Measurements from ENCODE around the gene HHIPL2. TPM values are rescaled to one million over a fixed set of nuclear protein-coding genes. Genes with fewer than 3 reads are reported as not detected.

The HHIPL2 gene
- total RNA-seq, 4 donors from 2014 or later = not detected

- no peak for ATAC-seq
- WGBS, 2 donors (ENCODE audit: low coverage in 1 of 2) = 92 to 93% methylated on average over 4 of the region's 4 CpGs
- no peak for TF ChIP-seq POLR2AphosphoS5 (IDR thresholded peaks at IDR 0.05)
- no peak for TF ChIP-seq POLR2A (IDR thresholded peaks at IDR 0.05)
- TF ChIP-seq EP300 (IDR thresholded peaks at IDR 0.05) = no peak
- TF ChIP-seq, protein P1, sequence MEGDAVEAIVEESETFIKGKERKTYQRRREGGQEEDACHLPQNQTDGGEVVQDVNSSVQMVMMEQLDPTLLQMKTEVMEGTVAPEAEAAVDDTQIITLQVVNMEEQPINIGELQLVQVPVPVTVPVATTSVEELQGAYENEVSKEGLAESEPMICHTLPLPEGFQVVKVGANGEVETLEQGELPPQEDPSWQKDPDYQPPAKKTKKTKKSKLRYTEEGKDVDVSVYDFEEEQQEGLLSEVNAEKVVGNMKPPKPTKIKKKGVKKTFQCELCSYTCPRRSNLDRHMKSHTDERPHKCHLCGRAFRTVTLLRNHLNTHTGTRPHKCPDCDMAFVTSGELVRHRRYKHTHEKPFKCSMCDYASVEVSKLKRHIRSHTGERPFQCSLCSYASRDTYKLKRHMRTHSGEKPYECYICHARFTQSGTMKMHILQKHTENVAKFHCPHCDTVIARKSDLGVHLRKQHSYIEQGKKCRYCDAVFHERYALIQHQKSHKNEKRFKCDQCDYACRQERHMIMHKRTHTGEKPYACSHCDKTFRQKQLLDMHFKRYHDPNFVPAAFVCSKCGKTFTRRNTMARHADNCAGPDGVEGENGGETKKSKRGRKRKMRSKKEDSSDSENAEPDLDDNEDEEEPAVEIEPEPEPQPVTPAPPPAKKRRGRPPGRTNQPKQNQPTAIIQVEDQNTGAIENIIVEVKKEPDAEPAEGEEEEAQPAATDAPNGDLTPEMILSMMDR (IDR thresholded peaks at IDR 0.05) = no peak
- H3K4me3 ChIP-seq = no peak overlapping the region
- no peaks in the 10 kb centered on the region for H3K27me3 ChIP-seq
- H3K36me3 ChIP-seq = peaks cover 0 to 46% of the 10 kb centered on the region in 2 donors
- H3K27ac ChIP-seq = no peak overlapping the region
- peaks cover 0 to 6% (median 0%) of the 10 kb centered on the region in 3 donors for H3K4me1 ChIP-seq
- H3K9me3 ChIP-seq = no peaks in the 10 kb centered on the region
Measured at GRCh38 chr1:222582099-222582774, 34.3 kb upstream of the HHIPL2 start.

DNA sequence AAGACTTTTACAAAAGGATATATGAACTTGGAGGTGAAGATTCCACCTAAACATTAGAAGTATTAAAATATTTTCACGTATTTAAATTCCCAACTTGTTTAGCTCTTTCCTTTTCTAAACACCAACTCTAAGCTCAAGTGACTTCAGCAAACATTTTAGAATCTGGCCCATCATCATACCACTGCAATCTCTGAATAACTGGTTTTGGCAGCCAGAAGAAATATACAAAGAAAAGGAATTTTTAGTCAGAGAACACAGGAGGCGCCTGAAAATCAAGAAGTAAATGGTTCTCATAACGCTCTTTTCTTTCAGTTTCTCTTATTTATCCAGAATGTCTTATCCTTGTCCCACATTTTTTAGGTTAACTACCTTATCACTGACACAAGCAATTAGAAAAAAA lies 31.4 kb upstream of the HHIPL2 start:
- Histone ChIP-seq H3K9me3 (no peaks in the 10 kb centered on the region), H3K4me1 (no peaks in the 10 kb centered on the region), H3K36me3 (peaks cover 0 to 56% of the 10 kb centered on the region in 2 donors), H3K4me3 (no peak overlapping the region), H3K27me3 (no peaks in the 10 kb centered on the region), H3K27ac (no peak overlapping the region)
- ATAC-seq = no peak
- TF ChIP-seq POLR2AphosphoS5 (IDR thresholded peaks at IDR 0.05) (no peak), POLR2A (IDR thresholded peaks at IDR 0.05) (no peak), EP300 (IDR thresholded peaks at IDR 0.05) (no peak)
- TF ChIP-seq, protein P1 (IDR thresholded peaks at IDR 0.05) = no peak
- WGBS, 2 donors (ENCODE audit: low coverage in 1 of 2) = 92 to 95% methylated on average over 3 of the region's 3 CpGs

DNA sequence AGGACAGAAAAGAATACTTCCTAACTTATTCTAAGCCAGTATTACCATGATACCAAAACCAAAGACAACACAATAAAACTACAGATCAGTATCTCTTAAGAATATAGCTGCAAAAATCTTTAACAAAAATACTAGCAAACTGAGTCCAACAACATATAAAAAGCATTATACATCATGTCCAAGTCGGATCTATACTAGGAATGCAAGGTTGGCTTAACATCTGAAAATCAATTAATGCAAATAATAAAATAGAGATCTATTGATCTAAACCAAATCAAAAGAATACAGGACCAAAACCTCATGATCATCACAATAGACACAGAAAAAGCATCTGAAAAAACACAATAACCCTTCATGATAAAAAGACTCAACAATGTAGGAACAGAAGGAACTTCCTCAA lies 22.9 kb upstream of the HHIPL2 start:
- Histone ChIP-seq H3K4me3 (no peak overlapping the region), H3K36me3 (peaks cover 0 to 85% of the 10 kb centered on the region in 2 donors), H3K27me3 (no peaks in the 10 kb centered on the region), H3K4me1 (no peaks in the 10 kb centered on the region), H3K9me3 (no peaks in the 10 kb centered on the region), H3K27ac (no peak overlapping the region)
- ATAC-seq = no peak
- WGBS, 2 donors (ENCODE audit: low coverage in 1 of 2) = 93 to 100% methylated on average over 1 of the region's 1 CpG
- no peak for TF ChIP-seq POLR2AphosphoS5 (IDR thresholded peaks at IDR 0.05)
- TF ChIP-seq EP300 (IDR thresholded peaks at IDR 0.05) = no peak
- TF ChIP-seq, protein P1 (IDR thresholded peaks at IDR 0.05) = no peak
- no peak for TF ChIP-seq POLR2A (IDR thresholded peaks at IDR 0.05)

DNA sequence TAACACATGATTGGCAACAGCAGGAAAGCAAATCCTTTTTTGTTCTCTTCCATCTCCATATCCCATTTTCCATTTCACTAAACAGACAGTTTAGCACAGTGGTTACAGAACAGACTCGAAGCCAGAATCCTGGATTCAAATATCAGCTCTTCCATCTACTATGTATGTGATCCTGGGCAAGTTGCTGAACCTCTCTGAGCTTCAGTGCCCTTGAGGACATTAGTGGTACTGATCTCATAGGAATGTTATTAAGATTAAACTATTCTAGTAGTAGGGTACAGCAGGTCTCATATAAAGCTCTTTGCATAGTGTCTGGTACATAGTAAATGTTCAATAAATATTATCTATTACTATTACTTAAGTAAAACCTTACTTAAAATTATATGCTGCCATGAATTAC lies 13.8 kb upstream of the HHIPL2 start:
- no peaks in the 10 kb centered on the region for H3K27me3 ChIP-seq
- TF ChIP-seq, protein P1 (IDR thresholded peaks at IDR 0.05) = no peak
- TF ChIP-seq POLR2AphosphoS5 (IDR thresholded peaks at IDR 0.05) (no peak), EP300 (IDR thresholded peaks at IDR 0.05) (no peak), POLR2A (IDR thresholded peaks at IDR 0.05) (no peak)
- no peak for ATAC-seq
- peaks cover 0 to 60% of the 10 kb centered on the region in 2 donors for H3K36me3 ChIP-seq
- H3K4me3 ChIP-seq = no peak overlapping the region
- H3K27ac ChIP-seq = no peak overlapping the region
- H3K4me1 ChIP-seq = no peaks in the 10 kb centered on the region
- no peaks in the 10 kb centered on the region for H3K9me3 ChIP-seq
- 92 to 100% methylated on average over 1 of the region's 1 CpG for WGBS, 2 donors (ENCODE audit: low coverage in 1 of 2)

- Histone ChIP-seq H3K4me3 (no peak overlapping the region), H3K27me3 (no peaks in the 10 kb centered on the region), H3K4me1 (no peaks in the 10 kb centered on the region), H3K9me3 (no peaks in the 10 kb centered on the region), H3K27ac (no peak overlapping the region), H3K36me3 (peaks cover 0 to 53% of the 10 kb centered on the region in 2 donors)
- TF ChIP-seq, protein P1 (IDR thresholded peaks at IDR 0.05) = no peak
- TF ChIP-seq POLR2A (IDR thresholded peaks at IDR 0.05) (no peak), POLR2AphosphoS5 (IDR thresholded peaks at IDR 0.05) (no peak), EP300 (IDR thresholded peaks at IDR 0.05) (no peak)
- no peak for ATAC-seq
- WGBS, 2 donors (ENCODE audit: low coverage in 1 of 2) = 100% methylated on average over 7 of the region's 7 CpGs; no CpG with 5 or more reads in 1 of the 2 donors
Measured at GRCh38 chr1:222557574-222557973, 9.7 kb upstream of the HHIPL2 start.
